GM19240 (cell line): ENCODE data around the gene OTOP2.

ENCODE experiments used
- DNase-seq: peaks from one replicate; pipeline ENCODE4 v3.0.0; 2011; ENCODE audit warnings: low spot score; ENCODE audit not compliant: insufficient read length

The OTOP2 gene

DNA sequence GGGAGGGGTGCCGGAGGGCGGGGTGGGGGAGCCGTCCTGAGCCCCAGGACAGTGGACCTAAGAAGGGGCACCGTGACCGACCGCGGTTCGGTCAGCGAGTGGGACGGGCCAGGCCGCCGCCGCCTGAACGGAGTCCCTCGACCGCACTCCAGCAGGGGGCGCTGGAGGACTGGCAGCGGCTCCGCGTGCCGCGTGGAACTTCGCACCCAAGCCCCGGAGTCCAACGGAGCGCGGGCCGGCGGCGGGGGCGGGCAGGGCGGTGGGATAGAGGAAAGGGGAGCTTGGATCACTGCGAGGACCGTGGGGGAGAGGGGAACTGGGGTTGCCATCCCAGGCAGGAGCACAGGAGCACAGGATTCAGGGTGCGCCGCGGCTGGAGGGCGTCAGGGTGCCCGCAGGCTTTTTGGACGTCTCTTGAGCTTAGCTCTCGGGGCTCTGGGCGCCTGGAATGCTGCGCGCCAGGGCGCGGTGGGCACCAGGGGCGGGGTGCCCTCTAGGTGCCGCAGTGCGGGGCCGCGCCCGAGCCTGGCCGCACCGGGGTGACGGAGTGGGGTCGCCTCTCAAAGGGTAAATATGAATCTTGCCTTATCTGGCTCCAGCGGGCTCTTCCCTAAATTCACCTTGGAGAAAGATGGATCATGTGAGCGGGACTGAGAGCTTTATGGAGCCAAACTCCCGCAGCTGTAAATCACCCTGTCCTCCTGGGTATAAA is 379 bp upstream of the OTOP2 start:
- DNase-seq, result peak; percentile 60

DNA sequence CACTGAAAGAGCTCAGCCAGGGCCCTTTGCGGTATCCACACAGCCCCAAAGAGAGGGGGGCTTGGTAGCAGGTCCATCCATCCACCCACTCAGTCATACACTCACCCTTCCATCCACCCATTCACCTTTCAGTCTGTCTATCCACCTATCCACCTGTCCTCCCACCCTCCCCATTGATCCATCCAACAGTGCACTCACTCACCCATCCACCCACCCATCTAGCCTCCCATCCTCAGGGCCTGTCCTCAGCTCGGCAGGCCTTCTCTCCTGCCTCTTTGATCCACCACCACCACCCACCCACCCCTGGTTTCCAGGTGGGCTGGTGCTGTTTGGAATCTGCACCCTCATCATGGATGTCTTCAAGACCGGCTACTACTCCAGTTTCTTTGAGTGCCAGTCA is 1.2 kb downstream of the OTOP2 start:
- no peak for DNase-seq

DNA sequence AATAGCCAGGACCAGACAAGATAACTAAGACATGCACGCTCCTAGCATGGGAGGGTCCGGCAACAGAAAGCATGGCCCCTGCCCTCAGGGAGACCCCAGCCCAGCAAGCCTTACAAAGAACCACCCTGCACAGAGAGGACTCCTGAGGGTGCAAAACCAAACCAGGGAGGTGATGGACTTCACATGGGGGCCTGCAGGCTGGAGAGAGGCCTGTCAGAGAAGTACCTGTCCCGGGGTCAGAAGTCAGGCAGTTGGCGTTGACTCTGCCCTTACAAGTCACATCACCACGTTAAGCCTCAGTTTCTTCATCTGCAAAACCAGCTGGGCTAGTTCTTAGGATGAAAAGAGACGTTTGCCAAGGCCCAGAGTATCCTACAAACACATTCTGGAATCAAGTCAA is 4.7 kb downstream of the OTOP2 start:
- DNase-seq, result no peak

DNA sequence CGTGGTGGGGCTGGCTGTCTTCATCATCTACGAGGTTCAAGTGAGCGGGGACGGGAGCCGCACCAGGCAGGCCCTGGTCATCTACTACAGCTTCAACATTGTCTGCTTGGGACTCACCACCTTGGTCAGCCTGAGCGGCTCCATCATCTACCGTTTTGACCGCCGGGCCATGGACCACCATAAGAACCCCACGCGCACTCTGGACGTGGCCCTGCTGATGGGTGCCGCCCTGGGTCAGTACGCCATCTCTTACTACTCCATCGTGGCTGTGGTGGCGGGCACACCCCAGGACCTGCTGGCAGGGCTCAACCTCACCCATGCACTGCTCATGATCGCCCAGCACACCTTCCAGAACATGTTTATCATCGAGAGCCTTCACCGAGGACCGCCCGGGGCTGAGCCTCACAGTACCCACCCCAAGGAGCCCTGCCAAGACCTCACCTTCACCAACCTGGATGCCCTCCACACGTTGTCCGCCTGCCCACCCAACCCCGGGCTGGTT is 6.5 kb downstream of the OTOP2 start:
- no peak for DNase-seq

- DNase-seq, result no peak
Measured at GRCh38 chr17:74935048-74935447, 11.0 kb downstream of the OTOP2 start.

- no peak for DNase-seq
Measured at GRCh38 chr17:74935585-74936469, 11.8 kb downstream of the OTOP2 start, which contains the start of gene OTOP3. Gene OTOP3, plus strand, starts transcription at chr17:74935898. Its CDS starts 24 bp downstream, at chr17:74935922.

GRCh38 chr17:74936470-74936799 is 12.4 kb downstream of the OTOP2 start:
- DNase-seq, result no peak

GRCh38 chr17:74937064-74938051 is 13.3 kb downstream of the OTOP2 start:
- no peak for DNase-seq

DNA sequence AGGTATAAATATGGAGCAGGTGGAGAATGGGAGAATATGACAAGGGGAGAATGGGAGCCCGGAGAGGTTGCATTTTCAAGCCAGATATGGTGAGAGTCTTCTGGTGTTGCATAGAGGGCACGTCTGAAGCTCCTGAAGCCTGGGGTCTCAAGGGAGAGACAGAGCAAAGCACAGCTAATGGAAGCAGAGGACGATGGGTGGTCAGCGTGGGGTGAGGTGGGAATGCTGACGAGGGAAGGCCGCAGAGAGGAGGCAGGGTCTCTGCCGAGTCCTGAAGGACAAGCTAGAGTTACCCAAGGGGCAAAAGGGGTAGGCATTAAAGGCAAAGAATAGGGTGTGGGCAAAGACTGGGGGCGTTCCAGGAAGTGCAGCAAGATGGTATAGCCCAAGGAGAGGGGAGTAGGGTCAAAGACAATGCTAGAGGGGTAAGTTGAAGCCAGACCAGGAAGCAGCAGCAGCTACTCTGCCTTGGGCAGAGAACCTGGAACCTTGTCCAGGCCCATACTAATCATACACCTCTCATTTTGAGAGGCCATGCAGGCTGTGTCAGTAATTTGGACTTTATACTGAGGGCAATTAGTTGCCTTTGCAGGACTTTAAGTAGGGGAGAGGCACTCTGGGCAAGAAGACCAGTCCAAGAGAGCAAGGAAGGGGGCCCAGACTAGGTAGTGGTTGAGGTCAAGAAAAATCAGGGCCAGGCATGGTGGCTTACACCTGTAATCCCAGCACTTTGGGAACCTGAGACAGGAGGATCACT is 14.3 kb downstream of the OTOP2 start:
- no peak for DNase-seq

DNA sequence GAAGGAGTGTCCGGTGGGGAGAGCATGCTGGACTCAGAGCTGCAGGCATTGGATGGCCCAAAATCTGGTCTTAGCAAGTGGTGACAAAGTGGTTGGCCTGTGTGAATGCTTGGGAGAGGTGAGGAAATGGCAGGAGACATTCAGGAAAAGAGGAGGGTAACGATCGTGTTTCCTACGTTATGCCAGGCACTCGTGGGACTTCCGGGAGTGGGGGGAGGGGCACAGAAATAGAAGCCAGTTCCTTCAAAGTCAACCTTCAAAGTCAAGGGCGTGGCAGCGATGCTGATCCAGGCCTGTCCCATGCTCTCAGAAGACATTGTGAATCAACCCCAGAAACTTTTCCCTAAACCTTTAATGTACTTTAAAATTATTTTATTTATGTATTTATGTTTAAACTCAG is 15.5 kb downstream of the OTOP2 start:
- DNase-seq, result no peak

- no peak for DNase-seq
Measured at GRCh38 chr17:74941128-74941725, 17.2 kb downstream of the OTOP2 start.

DNA sequence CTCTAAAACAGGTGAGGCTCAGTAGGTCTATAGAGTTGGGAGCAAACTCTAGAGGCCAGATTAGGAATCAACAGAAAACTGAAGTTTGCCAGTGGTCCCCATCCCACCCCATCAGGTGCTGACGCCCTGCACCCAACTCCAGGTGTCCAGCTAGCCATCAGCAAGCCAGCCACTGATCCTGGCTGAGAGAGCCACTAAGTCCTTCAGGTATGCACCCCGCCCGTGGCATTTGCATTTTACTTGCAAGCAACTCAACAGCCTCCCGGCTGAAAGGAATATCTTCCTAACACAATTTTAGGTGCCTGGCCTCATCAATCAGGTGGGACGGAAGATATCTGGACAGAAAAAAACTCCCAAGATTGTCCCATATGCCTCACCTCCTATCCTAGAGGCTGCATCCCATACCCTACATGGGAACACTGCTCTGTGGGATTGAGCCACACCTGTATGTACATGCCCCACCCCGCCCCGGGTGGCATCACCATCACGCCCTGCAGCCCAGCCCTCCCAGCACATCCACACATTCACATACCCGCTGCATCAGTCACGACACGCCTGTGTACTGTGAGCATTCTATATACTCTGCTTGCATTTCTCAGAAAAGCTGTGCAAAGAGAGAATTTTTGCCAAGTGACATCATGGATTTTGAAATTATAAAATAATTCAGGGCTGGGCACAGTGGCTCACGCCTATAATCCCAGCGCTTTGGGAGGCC is 19.9 kb downstream of the OTOP2 start:
- DNase-seq, result no peak

GRCh38 chr17:74945543-74945942 is 21.5 kb downstream of the OTOP2 start:
- DNase-seq, result peak; percentile 47

DNA sequence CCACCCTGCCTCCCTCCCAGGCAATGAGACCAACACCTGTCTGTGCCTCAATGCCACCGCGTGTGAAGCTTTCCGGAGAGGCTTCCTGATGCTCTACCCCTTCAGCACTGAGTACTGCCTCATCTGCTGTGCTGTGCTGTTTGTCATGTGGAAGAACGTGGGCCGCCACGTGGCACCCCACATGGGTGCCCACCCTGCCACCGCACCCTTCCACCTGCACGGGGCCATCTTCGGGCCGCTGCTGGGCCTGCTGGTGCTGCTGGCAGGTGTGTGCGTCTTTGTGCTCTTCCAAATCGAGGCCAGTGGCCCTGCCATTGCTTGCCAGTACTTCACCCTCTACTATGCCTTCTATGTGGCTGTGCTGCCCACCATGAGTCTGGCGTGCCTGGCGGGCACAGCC is 22.6 kb downstream of the OTOP2 start:
- DNase-seq, result no peak

- no peak for DNase-seq
Measured at GRCh38 chr17:74947041-74947754, 23.1 kb downstream of the OTOP2 start.

GRCh38 chr17:74949455-74950115 is 25.5 kb downstream of the OTOP2 start:
- DNase-seq, result no peak

DNA sequence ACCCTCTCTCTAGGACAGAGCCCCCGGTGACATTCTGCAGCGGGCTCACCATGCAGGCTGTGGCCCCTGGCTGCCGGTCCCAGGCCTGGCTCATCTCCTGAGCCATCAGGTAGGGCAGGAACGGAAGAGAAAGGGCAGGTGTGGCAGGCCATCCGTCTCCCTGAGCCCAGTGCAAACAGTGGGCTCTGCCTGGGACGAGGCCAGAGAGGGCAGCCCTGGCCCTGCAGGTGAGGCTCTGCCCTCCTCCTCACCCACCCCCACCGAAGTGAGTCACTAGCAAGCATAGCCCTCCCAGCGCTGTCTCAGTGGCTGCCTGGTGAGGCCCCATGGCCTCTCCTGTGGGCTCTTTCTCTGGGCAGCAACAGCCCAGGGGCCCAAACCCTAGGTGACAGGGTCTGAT is 26.1 kb downstream of the OTOP2 start:
- DNase-seq, result no peak

DNA sequence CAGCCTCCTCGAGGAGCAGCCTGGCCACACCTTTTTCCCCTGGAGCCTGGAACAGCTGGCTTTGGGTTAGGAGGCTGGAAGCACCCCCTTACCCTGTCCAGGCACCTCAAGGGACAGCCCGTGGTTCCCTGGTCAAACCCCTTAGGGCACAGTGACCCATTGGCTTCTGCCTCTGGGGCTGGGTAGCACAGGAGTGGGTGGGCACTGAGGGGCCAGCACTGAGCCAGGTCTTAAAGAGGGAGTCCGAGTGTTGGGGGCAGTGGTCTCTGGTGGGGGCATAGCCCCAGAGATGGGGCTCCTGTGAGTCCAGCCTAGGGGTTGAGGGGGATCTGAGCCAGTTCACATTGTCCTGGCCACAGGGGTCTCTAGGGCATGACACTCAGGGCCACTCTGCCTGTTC is 27.0 kb downstream of the OTOP2 start:
- DNase-seq, result no peak
